Cerebellar nuclear complex (tissue), 1 donor: ENCODE data around the gene CYP2J2.
"Not testable (repeated sequence)": the region's sequence is repeated elsewhere in the genome, so short reads cannot be mapped to it uniquely, and the experiment has no call there.

Experiments
- DNase-seq, 2 experiments: peaks; one replicate each; lab custom pipeline; 2025; lab: John Stamatoyannopoulos, UW

CYP2J2 gene

GRCh38 chr1:59926381-59927123, at the start of gene CYP2J2:
Gene CYP2J2 (minus strand): TSS chr1:59926773. CDS start chr1:59926746, 27 bp downstream.
- DNase-seq = no peak

GRCh38 chr1:59973719-59974118, 47.1 kb upstream of the CYP2J2 start:
- DNase-seq = no peak

- DNase-seq = no peak
Measured at GRCh38 chr1:59972216-59972927, 45.8 kb upstream of the CYP2J2 start.

GRCh38 chr1:59971464-59971911, 44.9 kb upstream of the CYP2J2 start:
- peak; percentile 34 to 65 for DNase-seq

GRCh38 chr1:59969542-59970175, 43.1 kb upstream of the CYP2J2 start:
- DNase-seq = not testable (repeated sequence)

GRCh38 chr1:59968746-59969145, 42.2 kb upstream of the CYP2J2 start:
- DNase-seq = not testable (repeated sequence)

GRCh38 chr1:59967780-59968179, 41.2 kb upstream of the CYP2J2 start:
- DNase-seq = no peak

GRCh38 chr1:59967141-59967697, 40.6 kb upstream of the CYP2J2 start:
- no peak for DNase-seq

GRCh38 chr1:59952065-59952464, 25.5 kb upstream of the CYP2J2 start:
- no peak for DNase-seq

GRCh38 chr1:59949648-59950047, 23.1 kb upstream of the CYP2J2 start:
- no peak for DNase-seq

GRCh38 chr1:59948990-59949389, 22.4 kb upstream of the CYP2J2 start:
- no peak for DNase-seq

- DNase-seq = no peak
Measured at GRCh38 chr1:59947047-59947938, 20.7 kb upstream of the CYP2J2 start.

GRCh38 chr1:59945790-59946189, 19.2 kb upstream of the CYP2J2 start:
- DNase-seq = no peak

- no peak for DNase-seq
Measured at GRCh38 chr1:59939393-59939792, 12.8 kb upstream of the CYP2J2 start.

- DNase-seq = no peak
Measured at GRCh38 chr1:59937636-59938210, 11.2 kb upstream of the CYP2J2 start.

GRCh38 chr1:59936358-59936821, 9.8 kb upstream of the CYP2J2 start:
- DNase-seq = no peak

- no peak for DNase-seq
Measured at GRCh38 chr1:59928996-59929395, 2.4 kb upstream of the CYP2J2 start.

- no peak for DNase-seq
Measured at GRCh38 chr1:59927213-59927612, 640 bp upstream of the CYP2J2 start.

- no peak for DNase-seq
Measured at GRCh38 chr1:59924653-59925052, 1.9 kb downstream of the CYP2J2 start.

- not testable (repeated sequence) for DNase-seq
Measured at GRCh38 chr1:59921258-59921899, 5.2 kb downstream of the CYP2J2 start.
